Measurements from ENCODE around the gene FAAH.

The FAAH gene

GRCh38 chr1:46401154-46401913, 7.2 kb downstream of the FAAH start:
- no peak for DNase-seq

- DNase-seq, result peak; percentile 51
Observed at GRCh38 chr1:46401964-46402626, 8.0 kb downstream of the FAAH start.

DNA sequence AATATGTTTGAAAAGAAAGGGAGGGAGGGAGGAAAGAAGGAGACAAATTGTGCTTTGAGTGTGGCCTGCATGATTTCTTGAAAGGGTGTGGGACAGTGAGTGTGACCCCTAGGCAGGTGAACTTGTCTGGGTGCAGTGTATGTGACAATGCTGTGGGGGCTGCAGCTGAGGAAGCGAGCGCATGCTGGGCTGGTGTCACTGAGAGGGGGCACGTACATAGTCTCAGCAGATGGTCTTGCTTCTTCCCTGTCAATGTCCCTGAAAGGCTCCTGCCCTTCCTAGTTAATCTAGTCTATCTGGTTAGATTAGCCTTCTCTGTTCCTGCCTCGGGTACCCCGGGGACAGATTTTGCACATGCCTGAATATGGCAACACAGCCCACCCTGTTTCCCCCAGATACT, 9.8 kb downstream of the FAAH start:
- DNase-seq, result no peak

- peak; percentile 43 for DNase-seq
Observed at GRCh38 chr1:46404482-46405196, 10.5 kb downstream of the FAAH start.

DNA sequence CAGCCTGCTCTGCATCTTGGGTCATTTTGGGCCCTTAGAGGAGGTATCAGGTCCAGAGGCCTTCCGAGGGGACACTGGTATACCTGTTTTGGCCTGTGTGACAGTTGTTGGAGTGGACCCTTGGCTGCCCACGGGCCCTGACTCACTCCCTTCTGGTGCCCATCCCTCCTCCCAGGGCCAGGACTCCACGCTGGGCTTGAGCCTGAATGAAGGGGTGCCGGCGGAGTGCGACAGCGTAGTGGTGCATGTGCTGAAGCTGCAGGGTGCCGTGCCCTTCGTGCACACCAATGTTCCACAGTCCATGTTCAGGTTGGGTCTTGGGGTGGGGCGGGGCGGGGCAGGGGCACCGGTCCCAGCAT, 11.1 kb downstream of the FAAH start:
- DNase-seq, result no peak

- no peak for DNase-seq
Observed at GRCh38 chr1:46405724-46406123, 11.6 kb downstream of the FAAH start.

DNA sequence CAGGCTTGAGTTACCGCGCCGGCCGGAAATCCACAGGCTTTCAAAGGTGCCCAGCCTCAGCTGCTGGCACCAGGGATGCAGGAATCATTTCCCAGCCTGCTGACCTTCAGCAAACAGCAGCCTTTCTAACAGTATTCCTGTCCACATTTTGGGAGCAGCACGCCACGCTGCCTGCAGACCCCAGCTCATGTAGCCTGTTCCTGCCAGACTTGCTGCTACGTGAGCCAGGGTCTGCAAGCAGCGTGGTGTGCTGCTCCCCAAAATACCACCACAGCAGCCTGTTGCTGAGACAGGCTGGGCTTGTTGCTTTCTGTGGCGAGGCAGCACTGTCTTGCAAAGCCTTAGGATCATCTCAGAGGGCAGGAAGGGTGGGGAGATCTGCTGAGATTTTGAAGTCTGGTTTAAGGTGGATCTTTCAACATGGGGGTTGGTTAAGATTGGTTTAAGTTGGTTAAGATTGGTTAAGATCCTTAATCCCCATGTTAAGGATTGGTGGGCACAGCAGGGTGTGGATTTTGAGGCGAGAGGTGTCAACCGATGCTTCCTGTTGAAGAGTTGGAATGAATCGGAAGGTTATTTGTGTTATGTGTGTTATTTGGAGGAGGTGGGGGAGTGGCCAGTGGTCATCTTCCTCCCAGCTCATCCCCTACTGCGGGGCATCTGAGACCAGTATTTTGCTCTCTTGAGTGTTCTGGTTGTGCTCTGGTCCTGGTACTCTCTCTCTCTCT, 12.9 kb downstream of the FAAH start:
- DNase-seq, result no peak

GRCh38 chr1:46407636-46408035, 13.5 kb downstream of the FAAH start:
- no peak for DNase-seq

GRCh38 chr1:46408356-46409062, 14.4 kb downstream of the FAAH start:
- no peak for DNase-seq

GRCh38 chr1:46409063-46409372, 14.9 kb downstream of the FAAH start:
- DNase-seq, result no peak

- DNase-seq, result no peak
Observed at GRCh38 chr1:46410156-46411009, 16.3 kb downstream of the FAAH start.

DNA sequence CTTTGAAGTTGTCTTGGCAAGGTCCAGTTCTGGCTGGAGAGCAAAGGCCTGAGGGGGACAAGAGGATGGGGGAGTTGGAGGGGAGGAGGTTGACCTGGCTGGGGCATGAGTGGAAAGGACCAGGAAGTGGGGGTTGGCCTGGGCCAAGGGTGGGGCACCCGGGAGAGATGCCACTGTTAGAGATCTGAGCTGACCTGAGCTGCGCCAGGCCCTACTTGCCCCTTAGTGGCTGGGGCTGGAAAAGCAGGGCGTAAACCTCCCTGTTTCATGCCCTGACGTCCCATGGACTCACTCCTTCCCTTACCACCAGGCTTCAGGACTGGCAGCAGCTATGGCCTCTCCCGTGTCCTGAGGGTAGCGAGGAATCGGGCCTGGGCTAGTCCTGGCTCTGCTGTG, 16.9 kb downstream of the FAAH start:
- no peak for DNase-seq

DNA sequence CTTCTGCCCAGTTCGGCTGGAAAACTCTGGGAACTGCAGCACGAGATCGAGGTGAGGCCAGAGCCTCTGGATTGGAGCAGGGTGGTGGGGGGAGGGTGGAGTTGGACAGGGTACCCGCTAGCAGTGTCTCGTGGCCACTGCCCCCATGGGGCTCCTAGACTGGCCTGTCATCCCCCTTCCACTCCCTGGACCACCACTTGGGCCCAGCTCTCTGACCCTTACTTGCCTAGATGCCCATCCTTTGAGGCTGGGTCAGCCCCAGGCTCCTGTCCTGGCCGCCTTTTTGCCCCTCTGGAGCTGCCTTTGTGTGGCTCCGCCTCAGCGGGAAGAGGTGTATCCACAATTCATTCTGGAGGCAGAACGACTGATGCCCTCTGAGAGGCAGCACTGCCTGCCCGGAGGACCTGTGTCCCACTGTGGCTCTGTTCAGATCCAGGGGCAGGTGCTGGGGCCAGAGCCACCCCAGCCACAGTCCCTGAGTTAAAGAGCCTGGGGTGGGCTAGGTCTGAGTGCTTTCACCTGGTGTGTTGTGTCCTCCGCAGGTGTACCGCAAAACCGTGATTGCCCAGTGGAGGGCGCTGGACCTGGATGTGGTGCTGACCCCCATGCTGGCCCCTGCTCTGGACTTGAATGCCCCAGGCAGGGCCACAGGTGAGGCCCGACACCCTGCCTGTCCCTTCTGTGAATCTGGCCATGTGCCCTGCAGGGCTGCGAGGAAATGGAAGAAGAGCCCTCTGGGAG, 17.7 kb downstream of the FAAH start:
- no peak for DNase-seq

- DNase-seq, result no peak
Observed at GRCh38 chr1:46412893-46413595, 18.9 kb downstream of the FAAH start.

- DNase-seq, result peak; percentile 87
Observed at GRCh38 chr1:46413596-46413985, 19.5 kb downstream of the FAAH start.

GRCh38 chr1:46415514-46415913, 21.4 kb downstream of the FAAH start:
- DNase-seq, result no peak

GRCh38 chr1:46418976-46419375, 24.9 kb downstream of the FAAH start:
- no peak for DNase-seq

GRCh38 chr1:46420533-46420915, 26.4 kb downstream of the FAAH start:
- DNase-seq, result no peak

DNA sequence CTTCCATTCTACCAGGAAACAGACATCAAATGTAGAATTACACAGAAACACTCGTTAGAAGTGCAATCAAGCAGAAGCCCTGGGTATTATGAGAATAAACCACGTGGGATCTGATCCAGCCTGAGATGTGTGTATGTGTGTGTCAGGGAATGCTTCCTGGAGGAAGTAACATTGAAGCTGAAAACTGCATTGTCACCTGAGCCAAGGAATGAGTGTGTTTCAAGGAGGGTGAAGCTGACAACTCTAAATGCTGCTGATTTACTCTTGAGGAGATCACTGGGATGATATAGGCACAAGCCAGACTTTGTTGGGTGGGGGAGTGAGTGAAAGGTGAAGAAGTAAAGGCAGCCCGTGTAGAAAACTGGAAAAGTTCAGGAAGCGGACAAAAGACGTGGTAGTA, 27.6 kb downstream of the FAAH start:
- no peak for DNase-seq

DNA sequence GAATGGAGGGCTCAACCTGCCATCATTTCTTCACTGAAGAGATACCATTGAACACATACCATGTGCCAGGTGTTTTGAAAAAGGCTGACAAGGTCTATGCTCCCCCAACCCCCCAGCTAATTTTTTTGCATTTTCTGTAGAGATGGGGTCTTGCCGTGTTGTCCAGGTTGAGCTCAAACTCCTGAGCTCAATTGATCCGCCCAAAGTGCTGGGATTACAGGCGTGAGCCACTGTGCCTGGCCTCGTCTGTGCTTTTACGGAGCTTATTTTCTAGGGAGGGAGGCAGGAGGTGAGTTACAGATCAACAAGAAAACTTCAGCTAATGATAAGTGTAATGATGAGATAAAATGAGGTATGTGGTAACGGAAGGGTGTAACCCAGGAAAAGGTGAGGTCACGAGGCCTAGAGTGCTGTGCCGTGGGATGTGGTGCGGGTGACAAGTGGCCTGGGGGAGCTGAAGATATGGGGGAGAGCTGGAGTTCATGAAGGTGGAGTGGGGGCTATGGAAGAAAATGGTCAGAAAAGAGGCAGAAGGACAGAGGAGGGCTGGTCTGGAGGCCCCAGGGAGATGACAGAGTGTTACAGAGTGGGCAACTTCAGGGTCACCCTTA, 28.2 kb downstream of the FAAH start:
- DNase-seq, result no peak
